Measurements from ENCODE around the gene POC5. TPM values are rescaled to one million over a fixed set of nuclear protein-coding genes. Genes with fewer than 3 reads are reported as not detected.

POC5 gene
- total RNA-seq, 1 experiment from 2014 or later, result 23.3 TPM

DNA sequence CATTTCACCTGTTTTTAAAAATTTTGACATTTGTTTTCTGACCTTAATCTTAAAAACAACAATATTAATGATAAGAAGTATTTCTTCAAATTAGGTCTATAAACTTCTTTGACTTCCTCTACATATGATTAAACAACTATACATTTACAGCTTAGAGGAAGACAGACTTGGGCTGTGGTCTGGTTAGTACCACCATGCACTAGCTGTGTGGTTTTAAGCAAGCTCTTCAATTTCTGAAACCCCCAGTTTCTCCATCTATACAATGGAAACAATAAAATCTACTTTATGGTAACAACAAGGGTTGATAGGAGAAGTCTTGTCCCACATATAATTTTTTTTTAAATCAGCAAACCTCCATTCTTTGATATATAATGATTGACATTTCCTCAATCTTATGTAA lies 90.3 kb downstream of the POC5 start:
- Histone ChIP-seq H3K27me3 (no peaks in the 10 kb centered on the region), H3K27ac (no peak overlapping the region), H3K4me3 (no peak overlapping the region), H3K4me1 (no peaks in the 10 kb centered on the region), H3K36me3 (no peaks in the 10 kb centered on the region), H3K9me3 (replicated peaks) (no peaks in the 10 kb centered on the region)
- DNase-seq, result no peak

Other genes with a start within 250 kb of the POC5 start
- gene CERT1, start 205.8 kb downstream of the POC5 start, total RNA-seq (2014; rRNA removed; shearing (Covaris generic)), result 24.7 and 28.8 TPM in 2 replicates
- gene POLK, start 205.5 kb downstream of the POC5 start, total RNA-seq (2014; rRNA removed; shearing (Covaris generic)), result 23.4 and 27.7 TPM in 2 replicates
- 0.18 TPM in 1 of 2 replicates, not detected in the other for gene ANKDD1B, start 106.0 kb downstream of the POC5 start, total RNA-seq (2014; rRNA removed; shearing (Covaris generic))

All from SJCRH30 (cell line).